Measurements from ENCODE around the gene F12. TPM values are rescaled to one million over a fixed set of nuclear protein-coding genes. Genes with fewer than 3 reads are reported as not detected.

The F12 gene
- total RNA-seq, 5 donors from 2014 or later (not counting 1 experiment from before 2014, with no cell fraction given): 0.28 to 0.98 (median 0.42) TPM; not detected in 1

- H3K27ac ChIP-seq (ENCODE audit: low read length): peak overlapping the region; percentile 90
- POLR2A ChIA-PET: interaction anchor here (1.3 to 1.5 kb wide), 2 partner anchors 9 to 14 kb away, joined by 3 to 9 read pairs; partner anchors contain the start of gene GRK6 (in 1 of the 2)
- ATAC-seq (replicated peaks in 1 of 4) (peak; percentile 39 to 75 (median 40)), DNase-seq (peak in 29 of 35 experiments; percentile 10 to 82 (median 51))
- Mint-ChIP-seq H3K9me3 (no peaks in the 10 kb centered on the region), H3K27ac (peak overlapping the region; percentile 81 to 89), H3K4me1 (peaks cover 60 to 71% (median 68%) of the 10 kb centered on the region in 3 donors), H3K36me3 (peaks cover 40% of the 10 kb centered on the region), H3K4me3 (peak overlapping the region in 1 of 3 donors; percentile 44), H3K27me3 (no peaks in the 10 kb centered on the region)
- peaks cover 18 to 74% of the 10 kb centered on the region in 2 donors for H3K36me3 ChIP-seq (ENCODE audit: control insufficient read depth in 2 of 2, extremely low read depth in 1 of 2, insufficient read depth in 1 of 2, low read length in 1 of 2)
- CTCF ChIA-PET: interaction anchor here (0.6 to 1.7 kb wide), 4 partner anchors 9 to 37 kb away, joined by 3 to 6 read pairs (median 4); no protein-coding TSS in a partner anchor
- no peak overlapping the region for H3K4me3 ChIP-seq (ENCODE audit: control insufficient read depth in 1 of 2, extremely low read depth in 1 of 2, low read length in 1 of 2)
- no peaks in the 10 kb centered on the region for H3K27me3 ChIP-seq (replicated peaks in 1 of 2; ENCODE audit: control insufficient read depth in 2 of 2, extremely low read depth in 1 of 2, insufficient read depth in 2 of 2, low read length in 1 of 2)
- no peaks in the 10 kb centered on the region for H3K9me3 ChIP-seq
- H3K4me1 ChIP-seq (ENCODE audit: control insufficient read depth in 1 of 2, extremely low read depth in 1 of 2, insufficient read depth in 2 of 2, low read length in 2 of 2): peaks cover 37 to 88% of the 10 kb centered on the region in 2 experiments
- WGBS (ENCODE audit: insufficient coverage): 54% methylated on average over 23 of the region's 24 CpGs
These were observed 31.0 kb upstream of the F12 start for GRCh38 chr5:177440211-177440989.

- H3K4me1 Mint-ChIP-seq: peaks cover 60 to 71% (median 61%) of the 10 kb centered on the region in 3 donors
- no peaks in the 10 kb centered on the region for H3K27me3 ChIP-seq (replicated peaks in 1 of 2; ENCODE audit: control insufficient read depth in 2 of 2, extremely low read depth in 1 of 2, insufficient read depth in 2 of 2, low read length in 1 of 2)
- DNase-seq (peak in 1 of 35 experiments; percentile 0), ATAC-seq (replicated peaks in 1 of 4) (no peak)
- peaks cover 40% of the 10 kb centered on the region for H3K36me3 Mint-ChIP-seq
- H3K9me3 ChIP-seq: no peaks in the 10 kb centered on the region
- H3K27me3 Mint-ChIP-seq: no peaks in the 10 kb centered on the region
- ChIA-PET POLR2A (interaction anchor here (0.6 to 1.5 kb wide), 2 partner anchors 8 to 91 kb away, joined by 3 to 5 read pairs; no protein-coding TSS in a partner anchor), CTCF (interaction anchor here (0.6 to 1.7 kb wide), 7 partner anchors 8 to 62 kb away, joined by 3 to 6 read pairs (median 4); no protein-coding TSS in a partner anchor)
- H3K27ac ChIP-seq (ENCODE audit: low read length): peak overlapping the region; percentile 90
- H3K4me1 ChIP-seq (ENCODE audit: control insufficient read depth in 1 of 2, extremely low read depth in 1 of 2, insufficient read depth in 2 of 2, low read length in 2 of 2): peaks cover 34 to 88% of the 10 kb centered on the region in 2 experiments
- peak overlapping the region in 1 of 3 donors; percentile 44 for H3K4me3 Mint-ChIP-seq
- peaks cover 25 to 82% of the 10 kb centered on the region in 2 donors for H3K36me3 ChIP-seq (ENCODE audit: control insufficient read depth in 2 of 2, extremely low read depth in 1 of 2, insufficient read depth in 1 of 2, low read length in 1 of 2)
- H3K4me3 ChIP-seq (ENCODE audit: control insufficient read depth in 1 of 2, extremely low read depth in 1 of 2, low read length in 1 of 2): no peak overlapping the region
- WGBS (ENCODE audit: insufficient coverage): 92% methylated on average over 2 of the region's 4 CpGs
- H3K9me3 Mint-ChIP-seq: no peaks in the 10 kb centered on the region
- H3K27ac Mint-ChIP-seq: peak overlapping the region; percentile 81 to 89
These were observed 30.2 kb upstream of the F12 start for GRCh38 chr5:177439518-177440053.

GRCh38 chr5:177438468-177438867 is 29.1 kb upstream of the F12 start:
- DNase-seq (peak in 1 of 35 experiments; percentile 4), ATAC-seq (replicated peaks in 1 of 4) (no peak)
- Mint-ChIP-seq H3K27ac (peak overlapping the region; percentile 79 to 81), H3K4me3 (peak overlapping the region in 1 of 3 donors; percentile 62), H3K36me3 (peaks cover 44% of the 10 kb centered on the region), H3K27me3 (no peaks in the 10 kb centered on the region), H3K4me1 (peaks cover 58 to 73% (median 61%) of the 10 kb centered on the region in 3 donors), H3K9me3 (no peaks in the 10 kb centered on the region)
- Histone ChIP-seq H3K4me1 (ENCODE audit: control insufficient read depth in 1 of 2, extremely low read depth in 1 of 2, insufficient read depth in 2 of 2, low read length in 2 of 2) (peaks cover 45 to 88% of the 10 kb centered on the region in 2 experiments), H3K27ac (ENCODE audit: low read length) (peak overlapping the region; percentile 12), H3K9me3 (no peaks in the 10 kb centered on the region), H3K4me3 (ENCODE audit: control insufficient read depth in 1 of 2, extremely low read depth in 1 of 2, low read length in 1 of 2) (no peak overlapping the region), H3K27me3 (replicated peaks in 1 of 2; ENCODE audit: control insufficient read depth in 2 of 2, extremely low read depth in 1 of 2, insufficient read depth in 2 of 2, low read length in 1 of 2) (no peaks in the 10 kb centered on the region), H3K36me3 (ENCODE audit: control insufficient read depth in 2 of 2, extremely low read depth in 1 of 2, insufficient read depth in 1 of 2, low read length in 1 of 2) (peaks cover 32 to 93% of the 10 kb centered on the region in 2 donors)
- POLR2A ChIA-PET: no interaction called here
- CTCF ChIA-PET: interaction anchor here in 1 of 2 donors (1.1 to 1.3 kb wide), 3 partner anchors 9 to 34 kb away, joined by 3 to 4 read pairs (median 3); no protein-coding TSS in a partner anchor
- 93% methylated on average over 7 of the region's 10 CpGs for WGBS (ENCODE audit: insufficient coverage)

- peaks cover 46% of the 10 kb centered on the region for H3K36me3 Mint-ChIP-seq
These were observed 28.3 kb upstream of the F12 start for GRCh38 chr5:177437623-177438022.

GRCh38 chr5:177435847-177436536 is 26.6 kb upstream of the F12 start:
- ChIA-PET CTCF (no interaction called here), POLR2A (interaction anchor here in 1 of 2 donors (1.1 kb wide), 1 partner anchor 9 kb away, joined by 5 read pairs; no protein-coding TSS in a partner anchor)
- H3K36me3 Mint-ChIP-seq: peaks cover 43% of the 10 kb centered on the region

More at GRCh38 chr5:177437623-177438022, 28.3 kb upstream of the F12 start:
- ChIA-PET POLR2A (interaction anchor here in 1 of 2 donors (0.8 kb wide), 1 partner anchor 17 kb away, joined by 3 read pairs; no protein-coding TSS in a partner anchor), CTCF (interaction anchor here in 1 of 2 donors (0.7 to 1.2 kb wide), 2 partner anchors 33 to 45 kb away, joined by 3 read pairs; no protein-coding TSS in a partner anchor)
- H3K27me3 ChIP-seq (replicated peaks in 1 of 2; ENCODE audit: control insufficient read depth in 2 of 2, extremely low read depth in 1 of 2, insufficient read depth in 2 of 2, low read length in 1 of 2): no peaks in the 10 kb centered on the region
- peak overlapping the region; percentile 3 for H3K27ac ChIP-seq (ENCODE audit: low read length)
- H3K36me3 ChIP-seq (ENCODE audit: control insufficient read depth in 2 of 2, extremely low read depth in 1 of 2, insufficient read depth in 1 of 2, low read length in 1 of 2): peaks cover 39 to 95% of the 10 kb centered on the region in 2 donors
- peaks cover 53 to 95% of the 10 kb centered on the region in 2 experiments for H3K4me1 ChIP-seq (ENCODE audit: control insufficient read depth in 1 of 2, extremely low read depth in 1 of 2, insufficient read depth in 2 of 2, low read length in 2 of 2)
- Mint-ChIP-seq H3K4me3 (peak overlapping the region in 1 of 3 donors; percentile 62), H3K9me3 (no peaks in the 10 kb centered on the region), H3K4me1 (peaks cover 62 to 77% (median 66%) of the 10 kb centered on the region in 3 donors), H3K27ac (peak overlapping the region; percentile 57 to 81), H3K27me3 (no peaks in the 10 kb centered on the region)
- ATAC-seq (replicated peaks in 1 of 4) (no peak), DNase-seq (no peak)
- peak overlapping the region in 1 of 2 donors; percentile 8 for H3K4me3 ChIP-seq (ENCODE audit: control insufficient read depth in 1 of 2, extremely low read depth in 1 of 2, low read length in 1 of 2)
- no peaks in the 10 kb centered on the region for H3K9me3 ChIP-seq
- 87% methylated on average over 3 of the region's 4 CpGs for WGBS (ENCODE audit: insufficient coverage)

More at GRCh38 chr5:177435847-177436536, 26.6 kb upstream of the F12 start:
- no peak for ATAC-seq (replicated peaks in 1 of 4)
- Mint-ChIP-seq H3K4me3 (peak overlapping the region in 1 of 3 donors; percentile 79), H3K27ac (peak overlapping the region; percentile 52 to 83), H3K9me3 (no peaks in the 10 kb centered on the region), H3K4me1 (peaks cover 62 to 85% (median 79%) of the 10 kb centered on the region in 3 donors), H3K27me3 (no peaks in the 10 kb centered on the region)
- H3K27ac ChIP-seq (ENCODE audit: low read length): peak overlapping the region; percentile 38
- peaks cover 65 to 97% of the 10 kb centered on the region in 2 experiments for H3K4me1 ChIP-seq (ENCODE audit: control insufficient read depth in 1 of 2, extremely low read depth in 1 of 2, insufficient read depth in 2 of 2, low read length in 2 of 2)
- no peaks in the 10 kb centered on the region for H3K9me3 ChIP-seq
- peaks cover 40 to 91% of the 10 kb centered on the region in 2 donors for H3K36me3 ChIP-seq (ENCODE audit: control insufficient read depth in 2 of 2, extremely low read depth in 1 of 2, insufficient read depth in 1 of 2, low read length in 1 of 2)
- WGBS (ENCODE audit: insufficient coverage): 92% methylated on average over 28 of the region's 37 CpGs
- no peak overlapping the region for H3K4me3 ChIP-seq (ENCODE audit: control insufficient read depth in 1 of 2, extremely low read depth in 1 of 2, low read length in 1 of 2)
- no peaks in the 10 kb centered on the region for H3K27me3 ChIP-seq (replicated peaks in 1 of 2; ENCODE audit: control insufficient read depth in 2 of 2, extremely low read depth in 1 of 2, insufficient read depth in 2 of 2, low read length in 1 of 2)
- no peak for DNase-seq
